ENCODE data around the gene ZNF664.

ZNF664 gene

GRCh38 chr12:124040737-124041136, 67.7 kb downstream of the ZNF664 start:
- no peak overlapping the region for H3K4me3 ChIP-seq (ENCODE audit: low read depth, low read length)
- TF ChIP-seq CTCF (IDR thresholded peaks at IDR 0.05; ENCODE audit: low read depth, low read length) = no peak

GRCh38 chr12:124041907-124042306, 68.9 kb downstream of the ZNF664 start:
- H3K4me3 ChIP-seq (ENCODE audit: low read depth, low read length) = no peak overlapping the region
- no peak for TF ChIP-seq CTCF (IDR thresholded peaks at IDR 0.05; ENCODE audit: low read depth, low read length)

GRCh38 chr12:124044021-124044420, 71.0 kb downstream of the ZNF664 start:
- H3K4me3 ChIP-seq (ENCODE audit: low read depth, low read length) = no peak overlapping the region
- no peak for TF ChIP-seq CTCF (IDR thresholded peaks at IDR 0.05; ENCODE audit: low read depth, low read length)

- TF ChIP-seq CTCF (IDR thresholded peaks at IDR 0.05; ENCODE audit: low read depth, low read length) = no peak
- no peak overlapping the region for H3K4me3 ChIP-seq (ENCODE audit: low read depth, low read length)
Observed at GRCh38 chr12:124044809-124045321, 71.8 kb downstream of the ZNF664 start.

GRCh38 chr12:124045671-124046455, 72.8 kb downstream of the ZNF664 start:
- no peak overlapping the region for H3K4me3 ChIP-seq (ENCODE audit: low read depth, low read length)
- TF ChIP-seq CTCF (IDR thresholded peaks at IDR 0.05; ENCODE audit: low read depth, low read length) = no peak

GRCh38 chr12:124046456-124046740, 73.4 kb downstream of the ZNF664 start:
- H3K4me3 ChIP-seq (ENCODE audit: low read depth, low read length) = no peak overlapping the region
- no peak for TF ChIP-seq CTCF (IDR thresholded peaks at IDR 0.05; ENCODE audit: low read depth, low read length)

GRCh38 chr12:124047045-124047566, 74.1 kb downstream of the ZNF664 start:
- TF ChIP-seq CTCF (IDR thresholded peaks at IDR 0.05; ENCODE audit: low read depth, low read length) = no peak
- H3K4me3 ChIP-seq (ENCODE audit: low read depth, low read length) = no peak overlapping the region
